Caco-2 (cell line): Measurements from ENCODE around the gene DCAF7. TPM values are rescaled to one million over a fixed set of nuclear protein-coding genes. Genes with fewer than 3 reads are reported as not detected.

ENCODE experiments used
- BruUV-seq: library from RNA; stranded (reverse); fragments of 400-500 nt; replicated peaks from 2 replicates; lab custom pipeline; 2021; lab: Mats Ljungman, UMichigan
- CTCF ChIA-PET: fragments of 300-600 bp; sonication (Branson Sonifier 250); formaldehyde crosslinking; loops from one replicate; lab custom pipeline; 2022; ENCODE audit warnings: antibody characterized with exemption; lab: Charles Lee
- POLR2A ChIA-PET: fragments of 300-600 bp; sonication (Branson Sonifier 250); formaldehyde crosslinking; loops from one replicate; lab custom pipeline; 2022; ENCODE audit warnings: antibody characterized with exemption; lab: Charles Lee
- DNase-seq, 2 experiments: peaks; one replicate each; pipeline versions ENCODE4 v3.0.0 to v3.0.0-alpha.2; 2020 to 2022
- H3K27me3 ChIP-seq: replicated peaks from 2 replicates; pipeline ENCODE4 v1.6.0; 2011; ENCODE audit warnings: low read length; ENCODE audit not compliant: control insufficient read depth, insufficient read depth
- H3K36me3 ChIP-seq: 2 replicates; pipeline ENCODE4 v1.5.1; 2011; ENCODE audit warnings: low read length; ENCODE audit not compliant: control insufficient read depth, insufficient read depth
- H3K4me1 ChIP-seq: fragments of 250-450 bp; sonication (Bioruptor Pico); 2 replicates; pipeline ENCODE4 v1.5.1; 2020; ENCODE audit warnings: mild to moderate bottlenecking
- H3K4me3 ChIP-seq: 2 replicates; pipeline ENCODE4 v1.5.1; 2011; ENCODE audit warnings: low read depth, mild to moderate bottlenecking, control low read depth, low read length
- H3K9me3 ChIP-seq: fragments of 250-450 bp; sonication (Bioruptor Pico); 2 replicates; pipeline ENCODE4 v1.5.1; 2020; ENCODE audit warnings: mild to moderate bottlenecking, moderate library complexity
- H3K27ac Mint-ChIP-seq: one replicate; pipeline ENCODE4 v1.8.0; 2022; ENCODE audit warnings: mixed read lengths; ENCODE audit not compliant: unreplicated experiment
- H3K27me3 Mint-ChIP-seq: one replicate; pipeline ENCODE4 v1.8.0; 2022; ENCODE audit warnings: mixed read lengths; ENCODE audit not compliant: insufficient read depth, unreplicated experiment
- H3K36me3 Mint-ChIP-seq: one replicate; pipeline ENCODE4 v1.8.0; 2022; ENCODE audit warnings: mild to moderate bottlenecking, mixed read lengths; ENCODE audit not compliant: insufficient read depth, unreplicated experiment
- H3K4me1 Mint-ChIP-seq: one replicate; pipeline ENCODE4 v1.8.0; 2022; ENCODE audit warnings: low read depth, mixed read lengths; ENCODE audit not compliant: unreplicated experiment
- H3K4me3 Mint-ChIP-seq: one replicate; pipeline ENCODE4 v1.8.0; 2022; ENCODE audit warnings: mild to moderate bottlenecking, moderate library complexity, mixed read lengths; ENCODE audit not compliant: unreplicated experiment
- H3K9me3 Mint-ChIP-seq: one replicate; pipeline ENCODE4 v1.8.0; 2022; ENCODE audit warnings: mixed read lengths; ENCODE audit not compliant: unreplicated experiment
- CTCF ChIP-seq, 2 experiments: fragments of 200-600 bp in 1 of 2; IDR thresholded peaks; 1 replicate in 1 of 2; 2 replicates in 1 of 2; pipeline versions ENCODE4 v1.5.1 to v1.8.0; 2011 to 2022; ENCODE audit warnings: antibody characterized with exemption in 1 of 2, control low read depth in 1 of 2, inconsistent platforms in 1 of 2, low read depth in 1 of 2, low read length in 1 of 2, mild to moderate bottlenecking in 1 of 2, moderate library complexity in 1 of 2; ENCODE audit not compliant: insufficient read depth in 1 of 2, severe bottlenecking in 1 of 2, unreplicated experiment in 1 of 2
- intact Hi-C: fragments of 100-400 bp; cut with micrococcal nuclease; formaldehyde crosslinking; loops from one replicate; pipeline ENCODE4 v1.10.0; 2022; ENCODE audit not compliant: unreplicated experiment
- total RNA-seq: library from RNA; stranded (reverse); gene quantifications from 2 replicates; pipeline ENCODE4 v1.2.3, GENCODE V29; 2022

DCAF7 gene
- total RNA-seq, 1 experiment from 2014 or later = 94.5 TPM

- H3K9me3 ChIP-seq = no peaks in the 10 kb centered on the region
- no peaks in the 10 kb centered on the region for H3K9me3 Mint-ChIP-seq
- no peak for TF ChIP-seq CTCF (IDR thresholded peaks at IDR 0.05; ENCODE audit: insufficient read depth in 1 of 2, low read depth in 1 of 2, low read length in 1 of 2, severe bottlenecking in 1 of 2, unreplicated experiment in 1 of 2)
- H3K4me3 ChIP-seq = no peak overlapping the region
- no peaks in the 10 kb centered on the region for H3K27me3 ChIP-seq
- no peaks in the 10 kb centered on the region for H3K36me3 ChIP-seq
- BruUV-seq = no TSS peak
- POLR2A ChIA-PET = no interaction called here
- H3K4me3 Mint-ChIP-seq = no peak overlapping the region
- H3K27ac Mint-ChIP-seq = no peak overlapping the region
- intact Hi-C loops = no loop called here
- no peak for DNase-seq
- H3K4me1 ChIP-seq = no peaks in the 10 kb centered on the region
- CTCF ChIA-PET = no interaction called here
- no peaks in the 10 kb centered on the region for H3K4me1 Mint-ChIP-seq
- peaks cover 2% of the 10 kb centered on the region for H3K27me3 Mint-ChIP-seq
- no peaks in the 10 kb centered on the region for H3K36me3 Mint-ChIP-seq
These were observed 5.6 kb upstream of the DCAF7 start for GRCh38 chr17:63544467-63545301.

GRCh38 chr17:63546308-63547082 is 3.8 kb upstream of the DCAF7 start:
- no peaks in the 10 kb centered on the region for H3K9me3 ChIP-seq
- no TSS peak for BruUV-seq
- DNase-seq = no peak
- Mint-ChIP-seq H3K9me3 (no peaks in the 10 kb centered on the region), H3K36me3 (peaks cover 13% of the 10 kb centered on the region), H3K27me3 (no peaks in the 10 kb centered on the region), H3K27ac (no peak overlapping the region), H3K4me3 (no peak overlapping the region), H3K4me1 (peaks cover 3% of the 10 kb centered on the region)
- no peaks in the 10 kb centered on the region for H3K36me3 ChIP-seq
- POLR2A ChIA-PET = no interaction called here
- TF ChIP-seq CTCF (IDR thresholded peaks at IDR 0.05; ENCODE audit: insufficient read depth in 1 of 2, low read depth in 1 of 2, low read length in 1 of 2, severe bottlenecking in 1 of 2, unreplicated experiment in 1 of 2) = no peak
- CTCF ChIA-PET = no interaction called here
- H3K4me1 ChIP-seq = no peaks in the 10 kb centered on the region
- intact Hi-C loops = no loop called here
- no peaks in the 10 kb centered on the region for H3K27me3 ChIP-seq
- no peak overlapping the region for H3K4me3 ChIP-seq

- DNase-seq = no peak
- no peaks in the 10 kb centered on the region for H3K4me1 ChIP-seq
- Mint-ChIP-seq H3K9me3 (no peaks in the 10 kb centered on the region), H3K4me1 (peaks cover 4% of the 10 kb centered on the region), H3K36me3 (peaks cover 13% of the 10 kb centered on the region), H3K4me3 (no peak overlapping the region), H3K27me3 (no peaks in the 10 kb centered on the region), H3K27ac (no peak overlapping the region)
- H3K4me3 ChIP-seq = no peak overlapping the region
- TF ChIP-seq CTCF (IDR thresholded peaks at IDR 0.05; ENCODE audit: insufficient read depth in 1 of 2, low read depth in 1 of 2, low read length in 1 of 2, severe bottlenecking in 1 of 2, unreplicated experiment in 1 of 2) = no peak
- H3K27me3 ChIP-seq = no peaks in the 10 kb centered on the region
- H3K36me3 ChIP-seq = no peaks in the 10 kb centered on the region
- intact Hi-C loops = no loop called here
- CTCF ChIA-PET = no interaction called here
- no peaks in the 10 kb centered on the region for H3K9me3 ChIP-seq
- BruUV-seq = no TSS peak
- POLR2A ChIA-PET = no interaction called here
These were observed 3.2 kb upstream of the DCAF7 start for GRCh38 chr17:63547083-63547523.
